Epithelial cell of esophagus (primary cell): Measurements from ENCODE around the gene DRG2.

Experiments
- DNase-seq: peaks from one replicate; pipeline ENCODE4 v3.0.0; 2010; ENCODE audit warnings: low read depth
- H3K4me3 ChIP-seq: 2 replicates; pipeline ENCODE4 v1.5.1; 2011; ENCODE audit warnings: mild to moderate bottlenecking, low read length, control low read depth
- CTCF ChIP-seq: IDR thresholded peaks from 2 replicates; pipeline ENCODE4 v1.5.1; 2011; ENCODE audit warnings: low read depth, mild to moderate bottlenecking, low read length, control low read depth, inconsistent platforms; ENCODE audit not compliant: insufficient read depth; ENCODE audit errors: missing control alignments

Gene DRG2

GRCh38 chr17:18121144-18121910 is 33.6 kb downstream of the DRG2 start:
- H3K4me3 ChIP-seq = no peak overlapping the region
- no peak for DNase-seq
- no peak for TF ChIP-seq CTCF

GRCh38 chr17:18122990-18123753 is 35.4 kb downstream of the DRG2 start:
- no peak for TF ChIP-seq CTCF
- no peak overlapping the region for H3K4me3 ChIP-seq
- DNase-seq = no peak

- H3K4me3 ChIP-seq = no peak overlapping the region
Measured at GRCh38 chr17:18124345-18125126, 36.8 kb downstream of the DRG2 start.

GRCh38 chr17:18129041-18129502 is 41.3 kb downstream of the DRG2 start:
- no peak overlapping the region for H3K4me3 ChIP-seq
- peak; percentile 74 for DNase-seq
- TF ChIP-seq CTCF = no peak

More at GRCh38 chr17:18124345-18125126, 36.8 kb downstream of the DRG2 start:
- DNase-seq = no peak
- no peak for TF ChIP-seq CTCF

GRCh38 chr17:18132711-18133110 is 45.0 kb downstream of the DRG2 start:
- DNase-seq = no peak
- no peak for TF ChIP-seq CTCF
- H3K4me3 ChIP-seq = no peak overlapping the region

- no peak for TF ChIP-seq CTCF
- DNase-seq = no peak
- H3K4me3 ChIP-seq = no peak overlapping the region
Measured at GRCh38 chr17:18136357-18136756, 48.6 kb downstream of the DRG2 start.
